OCI-LY7 (cell line): ENCODE data around the gene CRTAC1. TPM values are rescaled to one million over a fixed set of nuclear protein-coding genes. Genes with fewer than 3 reads are reported as not detected.

ENCODE experiments used
- BruUV-seq: library from RNA; stranded (reverse); fragments of 400-500 nt; replicated peaks from 2 replicates; lab custom pipeline; 2021; lab: Mats Ljungman, UMichigan
- CTCF ChIA-PET: fragments of 300-600 bp; sonication (Branson Sonifier 250); formaldehyde crosslinking; loops from one replicate; lab custom pipeline; 2022; ENCODE audit warnings: antibody characterized with exemption; ENCODE audit not compliant: unreplicated experiment; lab: Charles Lee
- POLR2A ChIA-PET: fragments of 300-600 bp; sonication (Branson Sonifier 250); formaldehyde crosslinking; loops from one replicate; lab custom pipeline; 2022; ENCODE audit warnings: antibody characterized with exemption; lab: Charles Lee
- DNase-seq: peaks from one replicate; pipeline ENCODE4 v3.0.0-alpha.2; 2015; ENCODE audit warnings: low spot score
- H2AFZ ChIP-seq: fragments of 200-600 bp; sonication (generic), shearing (Covaris generic); 2 replicates; pipeline ENCODE4 v1.6.1; 2014; ENCODE audit warnings: mild to moderate bottlenecking, antibody characterized with exemption, low read length, moderate library complexity
- H3K27ac ChIP-seq: fragments of 200-600 bp; sonication (generic); 2 replicates; pipeline ENCODE4 v1.5.1; 2014; ENCODE audit warnings: mixed run types, low read depth, mild to moderate bottlenecking, moderate library complexity, low read length, inconsistent platforms; ENCODE audit not compliant: poor library complexity, severe bottlenecking
- H3K36me3 ChIP-seq: fragments of 200-600 bp; sonication (generic); 2 replicates; pipeline ENCODE4 v1.6.1; 2014; ENCODE audit warnings: mild to moderate bottlenecking, antibody characterized with exemption, low read length, moderate library complexity, mixed read lengths; ENCODE audit not compliant: insufficient read depth
- H3K4me1 ChIP-seq: fragments of 200-600 bp; sonication (generic); 2 replicates; pipeline ENCODE4 v1.5.1; 2014; ENCODE audit warnings: mild to moderate bottlenecking, low read length; ENCODE audit not compliant: insufficient read depth, poor library complexity, severe bottlenecking
- H3K4me2 ChIP-seq: fragments of 200-600 bp; sonication (generic); 2 replicates; pipeline ENCODE4 v1.6.1; 2014; ENCODE audit warnings: mild to moderate bottlenecking, low read length
- H3K4me3 ChIP-seq: fragments of 200-600 bp; sonication (generic); 2 replicates; pipeline ENCODE4 v1.5.1; 2014; ENCODE audit warnings: mild to moderate bottlenecking, low read depth, low read length; ENCODE audit not compliant: poor library complexity, severe bottlenecking
- H3K79me2 ChIP-seq: fragments of 200-600 bp; sonication (generic); 2 replicates; pipeline ENCODE4 v1.6.1; 2016; ENCODE audit warnings: low read depth, mild to moderate bottlenecking, low read length, moderate library complexity, mixed read lengths; ENCODE audit not compliant: insufficient read depth
- H3K9me2 ChIP-seq: fragments of 200-600 bp; sonication (generic); 2 replicates; pipeline ENCODE4 v1.6.1; 2016; ENCODE audit warnings: mild to moderate bottlenecking, low read length, mixed read lengths; ENCODE audit not compliant: insufficient read depth
- H3K9me3 ChIP-seq: fragments of 200-600 bp; sonication (generic); 2 replicates; pipeline ENCODE4 v1.6.1; 2014; ENCODE audit warnings: mild to moderate bottlenecking, mixed run types, low read length, mixed read lengths
- H4K20me1 ChIP-seq: fragments of 200-600 bp; sonication (generic); 2 replicates; pipeline ENCODE4 v1.6.1; 2014; ENCODE audit warnings: mild to moderate bottlenecking, antibody characterized with exemption, low read length, moderate library complexity, mixed read lengths; ENCODE audit not compliant: insufficient read depth
- CTCF ChIP-seq: fragments of 200-600 bp; sonication (generic); conservative IDR thresholded peaks from 2 replicates; pipeline ENCODE4 v1.5.1; 2014; ENCODE audit warnings: mild to moderate bottlenecking, antibody characterized with exemption, low read length, moderate library complexity, mixed read lengths
- EZH2phosphoT487 ChIP-seq: fragments of 200-600 bp; sonication (generic); IDR thresholded peaks from 2 replicates; pipeline ENCODE4 v1.6.1; 2018; ENCODE audit warnings: low read depth, borderline replicate concordance, mild to moderate bottlenecking, mixed run types, antibody characterized with exemption, low read length, moderate library complexity, mixed read lengths
- intact Hi-C: fragments of 100-400 bp; cut with micrococcal nuclease; formaldehyde crosslinking; loops from one replicate; pipeline ENCODE4 v1.10.0; 2022; ENCODE audit not compliant: unreplicated experiment
- total RNA-seq, 2 experiments: library from RNA; depleted of rRNA in 1 of 2; stranded (reverse); fragments of >200 nt in 1 of 2; shearing (Covaris generic) in 1 of 2; gene quantifications; 2 replicates each; pipeline ENCODE4 v1.2.3, GENCODE V29; 2014 to 2022

The CRTAC1 gene
- total RNA-seq, 2 experiments from 2014 or later: not detected

DNA sequence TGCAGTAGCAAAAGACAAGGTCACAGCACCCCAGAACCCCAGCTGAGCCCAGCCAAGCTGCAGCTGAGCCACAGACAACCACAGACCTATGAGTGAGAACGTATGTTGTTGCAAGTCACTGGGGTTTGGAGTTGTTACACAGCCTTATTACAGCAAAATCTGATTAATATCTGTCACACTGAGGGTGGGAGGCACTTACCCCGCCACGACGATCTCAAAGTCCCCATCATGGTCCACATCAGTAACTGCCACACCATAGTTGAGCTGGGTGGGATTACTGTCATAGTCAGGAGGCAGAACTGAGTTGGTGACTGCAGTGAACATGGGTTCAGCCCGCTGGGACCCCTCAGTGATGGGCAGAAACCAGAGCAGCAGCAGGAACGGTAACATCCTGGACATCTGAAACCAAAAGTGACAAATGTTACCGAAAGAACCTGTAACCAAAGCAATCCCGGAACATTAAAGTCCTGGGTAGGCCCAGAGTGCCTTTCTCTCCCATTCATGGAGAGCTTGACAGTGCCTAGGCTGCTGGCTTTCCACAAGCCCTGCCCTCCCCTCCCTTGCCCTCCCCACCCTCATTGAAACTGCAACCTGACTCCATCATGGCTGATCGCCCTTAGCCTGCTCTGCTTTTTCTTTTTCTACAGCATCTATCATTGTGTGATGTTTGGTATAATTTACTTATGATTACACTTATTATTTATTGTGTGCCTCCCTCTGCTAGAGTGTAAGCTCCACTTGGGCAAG, 19.3 kb downstream of the CRTAC1 start:
- BruUV-seq: no TSS peak
- no peak overlapping the region for H3K4me3 ChIP-seq
- H3K36me3 ChIP-seq: no peaks in the 10 kb centered on the region
- ChIA-PET POLR2A (no interaction called here), CTCF (no interaction called here)
- no peaks in the 10 kb centered on the region for H3K9me3 ChIP-seq
- no peak overlapping the region for H2AFZ ChIP-seq
- H3K79me2 ChIP-seq: no peaks in the 10 kb centered on the region
- H3K9me2 ChIP-seq: no peaks in the 10 kb centered on the region
- TF ChIP-seq EZH2phosphoT487 (no peak), CTCF (no peak)
- H3K27ac ChIP-seq: no peak overlapping the region
- H3K4me1 ChIP-seq: no peaks in the 10 kb centered on the region
- no peak overlapping the region for H3K4me2 ChIP-seq
- H4K20me1 ChIP-seq: no peaks in the 10 kb centered on the region
- intact Hi-C loops: no loop called here
- DNase-seq: no peak

- TF ChIP-seq EZH2phosphoT487 (no peak), CTCF (no peak)
- H2AFZ ChIP-seq: no peak overlapping the region
- no TSS peak for BruUV-seq
Observed at GRCh38 chr10:98006266-98006665, 24.2 kb downstream of the CRTAC1 start.

DNA sequence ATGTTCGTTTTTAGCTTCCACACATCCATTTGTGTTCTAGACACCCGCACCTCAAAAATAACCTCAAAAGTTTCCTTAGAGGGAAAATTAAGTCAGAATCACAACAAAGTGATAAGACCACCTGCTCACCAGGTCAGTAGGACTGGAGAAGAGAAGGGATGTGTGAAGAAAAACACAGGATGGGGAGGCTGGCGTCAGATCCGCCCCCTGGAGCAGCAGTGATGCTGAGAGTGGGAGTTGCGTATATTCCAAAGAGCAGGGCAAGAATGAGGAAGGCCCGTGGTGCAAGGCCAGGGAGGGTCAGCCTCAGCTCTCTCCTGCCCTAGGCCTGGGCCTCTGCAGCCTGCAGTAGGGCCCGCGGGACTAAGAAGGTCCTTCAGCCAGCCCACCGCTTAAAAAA, 28.7 kb downstream of the CRTAC1 start:
- POLR2A ChIA-PET: no interaction called here
- Histone ChIP-seq H4K20me1 (no peaks in the 10 kb centered on the region), H3K9me3 (peaks cover 7% of the 10 kb centered on the region; the same call in 1 of the 2 replicates), H3K79me2 (no peaks in the 10 kb centered on the region), H3K4me2 (no peak overlapping the region), H3K36me3 (no peaks in the 10 kb centered on the region), H3K27ac (no peak overlapping the region), H2AFZ (no peak overlapping the region), H3K4me1 (no peaks in the 10 kb centered on the region), H3K9me2 (no peaks in the 10 kb centered on the region), H3K4me3 (no peak overlapping the region)
- no peak for DNase-seq
- BruUV-seq: no TSS peak
- intact Hi-C loops: no loop called here
- CTCF ChIA-PET: no interaction called here
- TF ChIP-seq EZH2phosphoT487 (no peak), CTCF (no peak)

More at GRCh38 chr10:98006266-98006665, 24.2 kb downstream of the CRTAC1 start:
- no peaks in the 10 kb centered on the region for H4K20me1 ChIP-seq
- POLR2A ChIA-PET: no interaction called here
- H3K4me2 ChIP-seq: no peak overlapping the region
- CTCF ChIA-PET: no interaction called here
- H3K36me3 ChIP-seq: no peaks in the 10 kb centered on the region
- H3K27ac ChIP-seq: no peak overlapping the region
- H3K9me3 ChIP-seq: no peaks in the 10 kb centered on the region
- DNase-seq: no peak
- no peaks in the 10 kb centered on the region for H3K9me2 ChIP-seq
- intact Hi-C loops: no loop called here
- no peaks in the 10 kb centered on the region for H3K79me2 ChIP-seq
- no peaks in the 10 kb centered on the region for H3K4me1 ChIP-seq
- H3K4me3 ChIP-seq: no peak overlapping the region
